Mucosa of rectum (tissue), 2 donors: Measurements from ENCODE around the gene NCKAP1.
A peak's percentile ranks its signal among the peaks of the same experiment; 100 is the strongest.
"Not testable (repeated sequence)": the region's sequence is repeated elsewhere in the genome, so short reads cannot be mapped to it uniquely, and the experiment has no call there.

ENCODE experiments used
- H3K27ac ChIP-seq, 2 donors: one replicate each; pipeline ENCODE4 v1.7.0; 2013; ENCODE audit warnings: inconsistent platforms in 2 of 2, low read depth in 2 of 2, low read length in 2 of 2
- H3K27me3 ChIP-seq, 2 donors: one replicate each; pipeline ENCODE4 v1.7.0; 2013; ENCODE audit warnings: low read length in 2 of 2; ENCODE audit not compliant: control insufficient read depth in 2 of 2, insufficient read depth in 2 of 2
- H3K36me3 ChIP-seq, 2 donors: one replicate each; pipeline ENCODE4 v1.7.0; 2013; ENCODE audit warnings: low read length in 2 of 2; ENCODE audit not compliant: control insufficient read depth in 2 of 2, insufficient read depth in 2 of 2
- H3K4me1 ChIP-seq, 2 donors: one replicate each; pipeline ENCODE4 v1.7.0; 2013; ENCODE audit warnings: low read length in 2 of 2, mild to moderate bottlenecking in 1 of 2; ENCODE audit not compliant: control insufficient read depth in 2 of 2, insufficient read depth in 2 of 2
- H3K4me3 ChIP-seq, 2 donors: one replicate each; pipeline ENCODE4 v1.7.0; 2013; ENCODE audit warnings: low read length in 2 of 2
- H3K9ac ChIP-seq, 2 donors: one replicate each; pipeline ENCODE4 v1.7.0; 2013; ENCODE audit warnings: low read length in 2 of 2, low read depth in 1 of 2, mild to moderate bottlenecking in 1 of 2
- H3K9me3 ChIP-seq, 2 donors: one replicate each; pipeline ENCODE4 v1.7.0; 2013; ENCODE audit warnings: low read length in 2 of 2; ENCODE audit not compliant: control insufficient read depth in 2 of 2
- donor health status: healthy.
- donor health status: Normal muscosa, but diverticular disease.

Gene NCKAP1

GRCh38 chr2:182903566-182903965 is 134.7 kb downstream of the NCKAP1 start:
- no peaks in the 10 kb centered on the region for H3K9me3 ChIP-seq
- no peaks in the 10 kb centered on the region for H3K27me3 ChIP-seq
- no peak overlapping the region for H3K9ac ChIP-seq
- no peaks in the 10 kb centered on the region for H3K36me3 ChIP-seq
- H3K4me1 ChIP-seq: no peaks in the 10 kb centered on the region
- no peak overlapping the region for H3K4me3 ChIP-seq
- no peak overlapping the region for H3K27ac ChIP-seq

DNA sequence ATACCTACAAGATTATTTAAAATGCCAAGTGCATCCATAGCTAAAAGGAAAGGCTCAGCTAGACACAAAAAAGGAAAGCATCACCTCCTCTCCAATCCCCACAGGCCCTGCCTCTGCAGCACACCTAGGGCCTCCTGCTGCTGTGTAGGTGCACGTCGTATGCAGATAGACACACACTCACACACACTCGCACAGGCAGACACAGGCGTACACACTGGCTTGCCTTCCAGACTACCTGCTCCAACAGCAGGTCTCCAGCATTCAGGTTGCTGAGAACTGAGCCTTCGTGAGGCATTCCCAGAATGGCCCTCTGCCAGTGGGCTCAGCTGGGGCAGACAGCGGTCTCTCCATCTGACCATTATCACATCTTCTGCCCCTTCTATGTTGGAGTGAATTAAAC is 136.5 kb downstream of the NCKAP1 start:
- H3K27me3 ChIP-seq: no peaks in the 10 kb centered on the region
- no peaks in the 10 kb centered on the region for H3K36me3 ChIP-seq
- H3K4me1 ChIP-seq: no peaks in the 10 kb centered on the region
- H3K4me3 ChIP-seq: no peak overlapping the region
- no peak overlapping the region for H3K9ac ChIP-seq
- no peak overlapping the region for H3K27ac ChIP-seq
- H3K9me3 ChIP-seq: no peaks in the 10 kb centered on the region

GRCh38 chr2:182898718-182899117 is 139.5 kb downstream of the NCKAP1 start:
- no peaks in the 10 kb centered on the region for H3K9me3 ChIP-seq

GRCh38 chr2:182897137-182897536 is 141.1 kb downstream of the NCKAP1 start:
- Histone ChIP-seq H3K9ac (no peak overlapping the region), H3K27ac (no peak overlapping the region), H3K4me3 (no peak overlapping the region), H3K9me3 (no peaks in the 10 kb centered on the region), H3K36me3 (no peaks in the 10 kb centered on the region), H3K4me1 (no peaks in the 10 kb centered on the region), H3K27me3 (no peaks in the 10 kb centered on the region)

More at GRCh38 chr2:182898718-182899117, 139.5 kb downstream of the NCKAP1 start:
- H3K27me3 ChIP-seq: no peaks in the 10 kb centered on the region
- no peak overlapping the region for H3K9ac ChIP-seq
- no peaks in the 10 kb centered on the region for H3K36me3 ChIP-seq
- no peak overlapping the region for H3K4me3 ChIP-seq
- no peaks in the 10 kb centered on the region for H3K4me1 ChIP-seq
- H3K27ac ChIP-seq: no peak overlapping the region

DNA sequence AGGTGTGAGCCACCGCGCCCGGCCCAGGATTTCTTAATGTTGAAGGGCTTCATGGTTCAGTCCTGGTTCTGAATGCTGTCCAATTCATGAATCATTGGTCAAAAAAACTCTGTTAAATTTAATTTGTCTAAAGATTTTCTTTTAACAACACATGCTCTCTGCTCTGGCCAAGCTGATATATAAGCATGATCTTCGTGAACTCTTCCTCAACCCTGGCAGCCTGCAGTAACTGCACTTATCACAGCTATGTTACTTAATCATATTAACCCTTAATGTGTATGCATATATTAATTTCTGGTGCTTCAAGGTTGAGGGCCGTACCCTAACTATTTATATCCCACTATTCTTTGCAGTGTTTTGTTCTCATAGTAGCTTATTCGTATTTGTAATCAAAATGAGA is 142.5 kb downstream of the NCKAP1 start:
- Histone ChIP-seq H3K9ac (no peak overlapping the region), H3K27ac (no peak overlapping the region), H3K4me1 (no peaks in the 10 kb centered on the region), H3K27me3 (no peaks in the 10 kb centered on the region), H3K36me3 (no peaks in the 10 kb centered on the region), H3K9me3 (no peaks in the 10 kb centered on the region), H3K4me3 (no peak overlapping the region)

- H3K9ac ChIP-seq: no peak overlapping the region
- no peaks in the 10 kb centered on the region for H3K36me3 ChIP-seq
- H3K27me3 ChIP-seq: no peaks in the 10 kb centered on the region
- no peaks in the 10 kb centered on the region for H3K4me1 ChIP-seq
- H3K9me3 ChIP-seq: no peaks in the 10 kb centered on the region
- no peak overlapping the region for H3K4me3 ChIP-seq
- no peak overlapping the region for H3K27ac ChIP-seq
These were observed 143.1 kb downstream of the NCKAP1 start for GRCh38 chr2:182895169-182895568.

DNA sequence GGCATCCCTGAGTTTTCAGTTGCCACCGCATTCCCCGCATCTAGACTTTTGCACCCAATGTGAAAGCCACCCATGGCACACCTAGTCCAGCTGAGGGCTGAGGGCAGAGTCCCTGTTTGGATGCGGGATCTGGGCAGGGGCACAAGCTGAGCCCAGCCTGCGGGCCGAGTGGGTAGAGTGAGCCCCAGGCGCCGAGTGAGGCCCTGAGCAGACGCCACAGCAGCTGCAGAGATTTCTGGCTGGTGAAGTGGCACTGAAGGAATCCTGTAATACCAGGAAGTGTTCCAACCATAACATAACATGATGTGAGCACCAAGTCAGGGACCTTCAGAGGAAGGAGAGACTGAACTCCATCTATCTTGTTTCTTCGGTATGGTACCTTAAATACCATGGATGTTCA is 144.1 kb downstream of the NCKAP1 start:
- H3K27ac ChIP-seq: no peak overlapping the region

DNA sequence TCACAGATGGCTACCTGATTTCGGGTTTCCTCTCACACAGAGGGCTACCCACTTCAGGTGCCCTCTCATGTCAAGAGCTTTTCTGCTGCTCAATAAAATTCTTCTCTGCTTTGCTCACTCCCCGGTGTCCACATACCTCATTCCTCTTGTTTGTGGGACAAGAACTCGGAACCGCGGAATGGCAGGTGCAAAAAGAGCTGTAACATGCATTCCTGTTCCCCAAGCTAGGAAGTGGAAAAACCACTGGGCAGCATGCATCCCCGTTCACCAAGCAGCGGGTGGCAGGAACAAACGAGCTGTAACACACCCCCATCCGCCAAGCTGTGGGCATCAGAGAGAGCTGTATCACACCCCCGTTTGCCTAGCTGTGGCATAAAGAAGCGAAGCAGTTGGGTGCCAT is 144.6 kb downstream of the NCKAP1 start:
- no peak overlapping the region for H3K9ac ChIP-seq

More for the DNA sequence above, 144.1 kb downstream of the NCKAP1 start:
- Histone ChIP-seq H3K4me1 (no peaks in the 10 kb centered on the region), H3K36me3 (no peaks in the 10 kb centered on the region), H3K9me3 (no peaks in the 10 kb centered on the region), H3K4me3 (no peak overlapping the region), H3K27me3 (no peaks in the 10 kb centered on the region), H3K9ac (no peak overlapping the region)

GRCh38 chr2:182893035-182893434 is 145.2 kb downstream of the NCKAP1 start:
- H3K36me3 ChIP-seq, H3K9ac ChIP-seq, H3K4me1 ChIP-seq, H3K4me3 ChIP-seq, H3K27ac ChIP-seq, H3K27me3 ChIP-seq, H3K9me3 ChIP-seq: not testable (repeated sequence)

More for the DNA sequence above, 144.6 kb downstream of the NCKAP1 start:
- Histone ChIP-seq H3K4me1 (no peaks in the 10 kb centered on the region), H3K9me3 (no peaks in the 10 kb centered on the region), H3K4me3 (no peak overlapping the region), H3K27ac (no peak overlapping the region), H3K27me3 (no peaks in the 10 kb centered on the region), H3K36me3 (no peaks in the 10 kb centered on the region)

DNA sequence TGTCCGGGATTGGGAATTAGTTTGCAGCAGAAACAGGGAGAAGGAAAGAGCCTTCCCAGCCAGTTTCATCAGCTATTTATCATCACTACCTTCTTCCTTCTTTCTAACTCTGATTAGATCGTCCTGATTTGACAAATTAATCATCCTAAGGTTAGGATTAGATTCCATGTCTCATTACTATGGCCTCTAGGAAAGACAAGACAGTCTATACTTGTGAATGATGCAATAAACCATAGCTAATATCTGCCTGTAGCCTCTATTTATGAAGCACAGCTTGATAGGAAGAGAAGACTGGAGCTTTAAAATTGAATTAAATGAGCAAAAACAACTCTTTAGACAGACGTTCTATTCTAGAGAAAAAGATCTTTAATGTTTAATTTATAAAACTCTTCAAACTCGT is 146.6 kb downstream of the NCKAP1 start:
- Histone ChIP-seq H3K4me3 (no peak overlapping the region), H3K36me3 (no peaks in the 10 kb centered on the region), H3K9ac (no peak overlapping the region), H3K4me1 (no peaks in the 10 kb centered on the region), H3K27me3 (no peaks in the 10 kb centered on the region), H3K27ac (no peak overlapping the region), H3K9me3 (no peaks in the 10 kb centered on the region)

DNA sequence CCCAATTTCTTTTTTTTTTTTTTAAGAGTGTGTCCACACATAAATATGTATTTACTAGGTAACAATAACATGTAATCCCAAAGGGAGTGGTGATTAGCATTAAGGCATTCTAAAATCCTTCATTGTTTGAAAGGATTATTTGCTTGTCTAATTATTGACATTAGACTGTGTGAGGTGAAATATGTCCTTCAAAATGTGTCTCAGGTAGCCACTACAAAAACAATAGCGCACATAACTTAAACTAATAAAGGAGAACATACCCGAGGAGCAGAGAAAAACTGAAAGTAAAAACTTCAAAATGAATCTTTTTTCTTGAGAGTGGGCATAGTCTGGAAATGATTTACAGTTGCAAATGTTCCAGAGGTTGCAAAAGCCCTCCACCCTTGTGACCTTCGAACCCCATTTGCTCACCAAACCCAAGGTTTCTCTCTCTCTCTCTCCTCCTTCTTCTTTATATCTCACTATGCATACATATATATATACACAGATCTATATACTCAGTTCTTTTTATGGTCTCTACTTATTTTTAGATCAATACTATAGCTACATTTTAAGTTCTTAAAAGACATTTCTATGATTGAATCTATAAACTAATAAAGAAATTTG is 147.4 kb downstream of the NCKAP1 start:
- Histone ChIP-seq H3K27me3 (no peaks in the 10 kb centered on the region), H3K27ac (no peak overlapping the region), H3K36me3 (no peaks in the 10 kb centered on the region), H3K4me1 (no peaks in the 10 kb centered on the region), H3K4me3 (peak overlapping the region; percentile 38 to 39), H3K9me3 (no peaks in the 10 kb centered on the region), H3K9ac (no peak overlapping the region)
